Fibroblast of skin of scalp (primary cell): ENCODE measurements around the gene CLCN6.

Experiments
- DNase-seq: peaks from one replicate; pipeline ENCODE4 v3.0.0-alpha.2; 2013

The CLCN6 gene

GRCh38 chr1:11880911-11881748 is 75.1 kb downstream of the CLCN6 start:
- no peak for DNase-seq

GRCh38 chr1:11881749-11882441 is 75.9 kb downstream of the CLCN6 start:
- no peak for DNase-seq

- no peak for DNase-seq
These were observed 77.0 kb downstream of the CLCN6 start for GRCh38 chr1:11882814-11883538.

GRCh38 chr1:11885916-11886315 is 79.9 kb downstream of the CLCN6 start:
- no peak for DNase-seq

GRCh38 chr1:11886986-11887665 is 81.1 kb downstream of the CLCN6 start:
- no peak for DNase-seq

- DNase-seq = no peak
These were observed 81.6 kb downstream of the CLCN6 start for GRCh38 chr1:11887666-11888007.

GRCh38 chr1:11888206-11888876 is 82.3 kb downstream of the CLCN6 start:
- DNase-seq = no peak

- DNase-seq = no peak
These were observed 82.9 kb downstream of the CLCN6 start for GRCh38 chr1:11888877-11889208.

- DNase-seq = no peak
These were observed 85.6 kb downstream of the CLCN6 start for GRCh38 chr1:11891433-11892186.
